GM20431 (cell line): ENCODE measurements around the gene MLC1.

Experiments
- in situ Hi-C: fragments of 300-500 bp; cut with MseI, MboI; formaldehyde crosslinking; loops from one replicate; pipeline ENCODE4 v1.15.0; 2020; ENCODE audit warnings: low sequenced_read_pairs; ENCODE audit not compliant: unreplicated experiment

MLC1 gene

GRCh38 chr22:50085211-50085972 is at the start of gene MLC1:
Gene MLC1, minus strand, starts transcription at chr22:50085426. Its CDS starts 524 bp downstream, at chr22:50084902.
- in situ Hi-C loops = no loop called here

- in situ Hi-C loops = no loop called here
These were observed 49.3 kb upstream of the MLC1 start for GRCh38 chr22:50134481-50134880.

- in situ Hi-C loops = no loop called here
These were observed 46.7 kb upstream of the MLC1 start for GRCh38 chr22:50131894-50132293.

- in situ Hi-C loops = no loop called here
These were observed 44.0 kb upstream of the MLC1 start for GRCh38 chr22:50129121-50129736.

- in situ Hi-C loops = no loop called here
These were observed 39.8 kb upstream of the MLC1 start for GRCh38 chr22:50125029-50125428.

GRCh38 chr22:50123119-50123518 is 37.9 kb upstream of the MLC1 start:
- in situ Hi-C loops = no loop called here

GRCh38 chr22:50121202-50121740 is 36.0 kb upstream of the MLC1 start:
- in situ Hi-C loops = no loop called here

GRCh38 chr22:50119768-50120251 is 34.6 kb upstream of the MLC1 start:
- in situ Hi-C loops = no loop called here

- in situ Hi-C loops = no loop called here
These were observed 34.0 kb upstream of the MLC1 start for GRCh38 chr22:50119169-50119767.

GRCh38 chr22:50118557-50119168 is 33.4 kb upstream of the MLC1 start:
- in situ Hi-C loops = no loop called here

- in situ Hi-C loops = no loop called here
These were observed 32.9 kb upstream of the MLC1 start for GRCh38 chr22:50118129-50118528.

GRCh38 chr22:50117168-50117762 is 32.0 kb upstream of the MLC1 start:
- in situ Hi-C loops = no loop called here

- in situ Hi-C loops = no loop called here
These were observed 30.5 kb upstream of the MLC1 start for GRCh38 chr22:50115693-50116092.

- in situ Hi-C loops = no loop called here
These were observed 29.2 kb upstream of the MLC1 start for GRCh38 chr22:50114221-50115021.

- in situ Hi-C loops = no loop called here
These were observed 27.2 kb upstream of the MLC1 start for GRCh38 chr22:50112151-50113118.

GRCh38 chr22:50111056-50111455 is 25.8 kb upstream of the MLC1 start:
- in situ Hi-C loops = no loop called here

GRCh38 chr22:50107529-50107928 is 22.3 kb upstream of the MLC1 start:
- in situ Hi-C loops = no loop called here
